ENCODE results near the gene PIK3R4. TPM values are rescaled to one million over a fixed set of nuclear protein-coding genes. Genes with fewer than 3 reads are reported as not detected.

PIK3R4 gene
- 10 to 100 TPM; 29.0 to 30.8 TPM for total RNA-seq

DNA sequence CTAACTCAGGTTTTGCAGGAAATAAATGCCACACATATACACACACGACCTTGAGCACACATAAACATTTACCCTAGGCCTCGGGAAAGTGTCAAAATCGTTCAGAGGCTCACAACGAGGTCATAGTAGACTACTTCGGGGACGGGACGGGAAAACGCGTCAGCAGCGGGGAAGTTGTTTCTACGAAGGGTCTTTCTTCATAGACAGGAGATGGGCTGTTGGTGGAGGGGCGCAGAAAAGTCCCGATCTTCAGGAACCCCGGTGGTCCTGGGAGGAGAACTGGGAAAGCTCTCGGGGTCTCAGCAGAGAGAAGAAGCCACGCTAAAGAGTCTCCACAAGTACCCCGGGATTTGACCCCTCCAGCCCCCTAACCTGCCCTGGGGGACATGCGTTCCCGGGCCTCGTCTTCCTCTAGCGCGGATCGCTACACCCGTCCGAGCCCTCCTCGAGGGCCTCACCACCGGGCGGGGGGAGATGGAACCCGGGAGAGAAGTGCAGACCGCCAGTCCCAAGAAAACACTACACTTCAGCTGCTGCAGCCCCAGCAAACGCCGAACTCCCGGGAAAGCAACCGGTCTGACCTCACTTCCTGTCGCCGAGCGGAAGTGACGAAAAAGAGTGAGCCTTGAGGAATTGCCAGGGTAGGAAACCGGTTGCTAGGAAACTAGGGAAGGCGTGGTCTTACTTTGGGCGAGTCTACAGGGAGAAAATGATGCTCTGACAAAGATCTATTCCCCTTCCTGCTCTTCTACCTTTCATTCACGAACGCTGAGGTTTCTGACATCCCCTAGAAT lies at the start of gene PIK3R4:
TSS of gene PIK3R4 (minus strand) at position 584 of the 794 bp plus-strand sequence. CDS start 1,611 bp downstream, outside the sequence.
- H3K4me3 Mint-ChIP-seq = peak within 1 kb of the TSS; percentile 91
- ATAC-seq = peak; percentile 91 to 96
- H3K27me3 Mint-ChIP-seq = no peaks in the 10 kb centered on the region
- peak; percentile 95 for DNase-seq (ENCODE audit: low spot score)
- peaks cover 8% of the 10 kb centered on the region for H3K36me3 Mint-ChIP-seq
- H3K27ac Mint-ChIP-seq = peak within 1 kb of the TSS in 1 of 2 donors; percentile 95
- H3K4me1 Mint-ChIP-seq (ENCODE audit: low read depth in 2 of 2) = peaks cover 34 to 36% of the 10 kb centered on the region in 2 donors
- H3K9me3 Mint-ChIP-seq = no peaks in the 10 kb centered on the region

DNA sequence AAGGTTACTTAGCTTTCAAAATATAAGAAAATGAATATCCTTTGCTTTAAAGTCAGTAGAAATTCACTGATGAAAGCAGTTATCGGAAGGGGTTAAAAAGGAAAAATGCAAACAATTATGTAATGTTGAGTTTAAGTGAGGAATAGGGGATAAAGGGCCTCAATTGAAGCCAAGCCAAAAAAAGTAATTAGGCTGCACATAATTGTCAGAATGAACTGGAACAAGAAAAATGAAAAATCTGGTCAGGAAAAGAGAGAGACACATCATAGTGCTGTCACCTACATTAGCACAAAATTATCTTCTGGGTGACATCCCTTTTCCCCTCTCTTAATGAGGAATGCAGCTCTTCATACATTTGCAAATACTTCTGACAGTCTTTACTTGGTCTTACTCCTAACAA lies 48.8 kb upstream of the PIK3R4 start:
- Mint-ChIP-seq H3K4me3 (no peak overlapping the region), H3K9me3 (no peaks in the 10 kb centered on the region), H3K27ac (no peak overlapping the region), H3K4me1 (ENCODE audit: low read depth in 2 of 2) (no peaks in the 10 kb centered on the region), H3K36me3 (no peaks in the 10 kb centered on the region), H3K27me3 (peaks cover 25 to 29% of the 10 kb centered on the region in 2 donors)
- no peak for ATAC-seq
- no peak for DNase-seq (ENCODE audit: low spot score)

DNA sequence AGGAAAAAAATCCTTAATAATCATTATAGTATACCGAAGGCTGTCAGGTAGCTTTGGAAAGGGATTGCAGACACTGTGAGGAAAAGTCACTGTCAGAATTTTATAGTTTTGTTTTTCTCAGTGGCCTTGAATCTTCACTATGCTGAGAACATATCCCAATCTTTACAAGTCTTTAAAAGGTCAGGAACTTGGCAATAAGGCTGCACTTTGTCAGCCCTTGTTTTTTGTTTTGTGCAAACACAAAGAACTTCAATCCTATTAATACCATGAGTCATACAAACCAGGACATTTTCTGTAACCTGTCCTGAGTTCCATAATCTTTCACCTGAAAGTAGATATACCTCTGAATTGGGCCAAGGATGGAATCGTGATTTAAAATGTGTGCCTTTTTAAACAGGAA lies 45.6 kb upstream of the PIK3R4 start:
- Mint-ChIP-seq H3K36me3 (no peaks in the 10 kb centered on the region), H3K9me3 (no peaks in the 10 kb centered on the region), H3K4me1 (ENCODE audit: low read depth in 2 of 2) (peaks cover 0 to 3% of the 10 kb centered on the region in 2 donors), H3K27me3 (peaks cover 15 to 22% of the 10 kb centered on the region in 2 donors), H3K4me3 (no peak overlapping the region), H3K27ac (no peak overlapping the region)
- no peak for DNase-seq (ENCODE audit: low spot score)
- ATAC-seq = no peak

DNA sequence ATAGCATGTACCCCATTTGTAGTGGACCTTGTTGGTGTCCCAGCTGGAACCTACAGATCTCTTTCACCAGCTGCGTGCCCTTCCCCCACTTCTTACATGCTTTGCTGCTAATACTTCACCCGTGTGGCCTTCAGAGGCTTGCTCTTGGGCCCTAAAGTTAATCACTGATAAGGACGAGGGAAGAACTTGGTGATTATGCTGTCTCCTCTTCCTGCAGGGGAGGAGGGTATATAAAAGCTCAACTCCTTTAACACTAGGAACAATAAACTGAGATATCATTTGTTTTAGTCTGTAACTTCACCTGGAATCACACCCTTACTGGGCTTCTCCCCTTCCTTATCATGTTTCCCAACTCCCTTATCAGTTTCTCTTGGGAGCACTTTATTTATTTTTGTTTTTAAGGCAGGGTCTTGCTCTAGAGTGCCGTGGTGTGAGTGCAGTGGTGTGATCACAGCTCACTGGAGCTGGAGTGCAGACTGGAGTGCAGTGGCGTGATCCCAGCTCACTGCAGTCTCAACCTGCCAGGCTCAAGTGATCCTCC lies 43.2 kb upstream of the PIK3R4 start:
- Mint-ChIP-seq H3K4me3 (no peak overlapping the region), H3K27ac (no peak overlapping the region), H3K9me3 (no peaks in the 10 kb centered on the region), H3K4me1 (ENCODE audit: low read depth in 2 of 2) (peaks cover 0 to 3% of the 10 kb centered on the region in 2 donors), H3K36me3 (no peaks in the 10 kb centered on the region), H3K27me3 (peaks cover 17 to 23% of the 10 kb centered on the region in 2 donors)
- ATAC-seq (no peak), DNase-seq (ENCODE audit: low spot score) (no peak)

DNA sequence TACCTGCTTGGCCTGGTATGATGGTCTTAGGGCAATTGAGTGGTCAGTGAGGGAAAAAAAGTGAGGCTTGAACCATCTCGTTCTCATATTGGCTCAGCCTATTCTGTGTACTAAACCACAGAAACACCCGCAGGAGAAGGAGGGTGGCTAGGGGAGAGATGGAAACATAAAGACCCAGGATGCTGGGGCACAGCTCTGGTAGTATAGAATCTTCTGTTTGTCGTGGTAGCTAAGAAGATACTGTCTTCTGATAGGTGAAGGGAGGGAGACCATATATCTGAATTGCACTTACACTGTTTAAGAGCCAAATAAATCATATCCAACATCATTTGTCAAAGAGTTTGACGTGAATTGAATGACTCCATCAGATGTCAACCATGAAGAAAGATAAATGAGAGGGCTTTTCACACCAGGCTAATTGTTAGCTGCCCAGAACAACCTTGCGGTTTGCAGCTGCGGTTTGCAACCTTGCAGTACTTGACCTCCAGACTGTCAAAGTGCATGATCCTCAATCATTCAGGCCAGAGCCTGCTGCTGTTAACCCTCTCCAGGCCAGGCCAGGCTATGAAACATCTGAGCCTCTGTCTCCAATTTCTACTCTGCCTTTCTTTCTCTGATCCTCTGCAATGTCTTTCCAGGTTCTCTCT lies 40.9 kb upstream of the PIK3R4 start:
- no peak for ATAC-seq
- H3K4me1 Mint-ChIP-seq (ENCODE audit: low read depth in 2 of 2) = peaks cover 0 to 3% of the 10 kb centered on the region in 2 donors
- no peaks in the 10 kb centered on the region for H3K9me3 Mint-ChIP-seq
- H3K27ac Mint-ChIP-seq = no peak overlapping the region
- H3K36me3 Mint-ChIP-seq = no peaks in the 10 kb centered on the region
- DNase-seq (ENCODE audit: low spot score) = no peak
- peaks cover 10 to 23% of the 10 kb centered on the region in 2 donors for H3K27me3 Mint-ChIP-seq
- H3K4me3 Mint-ChIP-seq = no peak overlapping the region

DNA sequence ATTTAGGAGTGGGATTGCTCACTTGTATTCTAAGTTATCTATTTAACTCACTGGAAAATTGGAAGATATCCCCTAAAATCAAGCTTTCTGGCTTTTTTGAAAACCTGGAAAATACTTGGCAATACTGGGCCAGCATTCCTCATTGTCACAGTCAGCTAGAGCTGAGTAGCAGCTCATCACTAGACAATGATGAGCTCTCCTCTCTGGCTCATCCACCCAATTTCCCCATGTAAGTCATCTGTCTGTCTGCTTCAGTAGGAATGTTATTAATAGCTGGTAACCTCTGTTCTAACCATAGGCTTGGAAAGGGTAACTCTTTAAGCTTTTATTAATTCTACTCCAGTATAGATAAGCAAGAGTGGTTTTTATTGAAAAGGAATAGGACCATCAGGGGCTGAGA lies 39.7 kb upstream of the PIK3R4 start:
- no peak for ATAC-seq
- no peak overlapping the region for H3K27ac Mint-ChIP-seq
- peaks cover 5 to 15% of the 10 kb centered on the region in 2 donors for H3K27me3 Mint-ChIP-seq
- no peaks in the 10 kb centered on the region for H3K36me3 Mint-ChIP-seq
- H3K9me3 Mint-ChIP-seq = no peaks in the 10 kb centered on the region
- H3K4me1 Mint-ChIP-seq (ENCODE audit: low read depth in 2 of 2) = peaks cover 0 to 3% of the 10 kb centered on the region in 2 donors
- no peak overlapping the region for H3K4me3 Mint-ChIP-seq
- DNase-seq (ENCODE audit: low spot score) = no peak

DNA sequence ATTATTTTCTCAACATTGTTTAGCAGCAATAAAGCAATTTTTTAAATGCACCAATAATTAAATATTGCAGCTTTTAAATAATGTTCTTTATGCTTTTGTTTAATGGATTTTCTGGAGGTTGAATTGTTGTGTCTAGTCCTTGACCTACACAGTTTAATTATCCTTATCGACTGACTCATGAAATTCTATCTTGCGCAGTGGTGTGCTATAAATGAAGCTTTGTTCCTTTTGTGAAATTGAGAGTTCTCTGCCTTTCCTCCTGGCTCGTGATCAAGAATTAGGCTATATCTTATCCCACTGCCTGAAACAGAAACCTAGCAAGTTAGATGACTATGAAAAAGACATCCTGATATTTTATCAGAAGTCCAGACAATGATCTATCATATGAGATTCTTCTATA lies 37.0 kb upstream of the PIK3R4 start:
- Mint-ChIP-seq H3K9me3 (no peaks in the 10 kb centered on the region), H3K4me1 (ENCODE audit: low read depth in 2 of 2) (peaks cover 0 to 3% of the 10 kb centered on the region in 2 donors), H3K27ac (no peak overlapping the region), H3K4me3 (no peak overlapping the region), H3K36me3 (no peaks in the 10 kb centered on the region), H3K27me3 (peaks cover 4 to 15% of the 10 kb centered on the region in 2 donors)
- ATAC-seq (no peak), DNase-seq (ENCODE audit: low spot score) (no peak)

DNA sequence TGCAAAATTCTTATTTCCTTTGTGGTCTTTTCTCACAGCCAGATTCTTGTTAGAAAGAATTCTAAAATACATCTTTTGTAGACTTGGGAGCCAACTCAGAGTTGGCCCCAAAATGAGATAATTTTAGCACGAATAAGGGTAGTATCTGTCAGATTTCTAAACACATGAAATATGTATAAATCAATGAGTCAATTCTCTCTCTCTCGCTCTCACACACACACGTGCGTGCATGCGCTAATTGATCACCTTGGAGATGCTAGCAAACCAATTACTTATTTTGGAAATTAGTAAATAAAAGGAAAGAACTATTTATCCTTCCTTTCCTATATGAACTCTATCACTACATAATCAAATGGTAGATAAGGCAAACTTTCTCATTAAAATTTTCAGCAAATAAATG lies 32.9 kb upstream of the PIK3R4 start:
- no peaks in the 10 kb centered on the region for H3K9me3 Mint-ChIP-seq
- no peak for ATAC-seq
- no peaks in the 10 kb centered on the region for H3K4me1 Mint-ChIP-seq (ENCODE audit: low read depth in 2 of 2)

DNA sequence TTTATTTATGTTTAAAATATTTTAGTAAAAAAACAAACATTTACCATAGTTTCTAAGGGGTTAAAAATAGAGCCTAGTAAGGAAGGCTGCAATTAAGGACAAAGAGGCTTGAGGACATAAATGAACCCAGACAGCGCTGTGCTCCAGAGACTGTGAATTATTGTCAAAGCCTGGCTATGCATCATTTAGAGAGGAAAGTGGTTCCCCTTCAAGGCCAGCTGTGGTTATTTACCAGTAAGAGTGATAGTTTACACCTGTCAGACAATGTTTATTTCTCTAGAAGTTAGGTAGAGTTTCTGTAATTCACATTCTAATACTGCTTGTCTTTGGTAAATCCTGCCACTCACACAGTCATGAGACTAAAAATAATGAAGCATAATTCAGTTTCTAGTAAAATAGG lies 32.4 kb upstream of the PIK3R4 start:
- H3K4me3 Mint-ChIP-seq = no peak overlapping the region
- H3K27me3 Mint-ChIP-seq = peaks cover 9 to 29% of the 10 kb centered on the region in 2 donors
- no peak for DNase-seq (ENCODE audit: low spot score)
- no peaks in the 10 kb centered on the region for H3K4me1 Mint-ChIP-seq (ENCODE audit: low read depth in 2 of 2)
- ATAC-seq = peak in 1 of 2 donors; percentile 43
- H3K27ac Mint-ChIP-seq = no peak overlapping the region
- H3K9me3 Mint-ChIP-seq = no peaks in the 10 kb centered on the region
- no peaks in the 10 kb centered on the region for H3K36me3 Mint-ChIP-seq

More for the DNA sequence above, 32.9 kb upstream of the PIK3R4 start:
- Mint-ChIP-seq H3K36me3 (no peaks in the 10 kb centered on the region), H3K27ac (no peak overlapping the region), H3K4me3 (no peak overlapping the region), H3K27me3 (peaks cover 9 to 29% of the 10 kb centered on the region in 2 donors)
- no peak for DNase-seq (ENCODE audit: low spot score)

DNA sequence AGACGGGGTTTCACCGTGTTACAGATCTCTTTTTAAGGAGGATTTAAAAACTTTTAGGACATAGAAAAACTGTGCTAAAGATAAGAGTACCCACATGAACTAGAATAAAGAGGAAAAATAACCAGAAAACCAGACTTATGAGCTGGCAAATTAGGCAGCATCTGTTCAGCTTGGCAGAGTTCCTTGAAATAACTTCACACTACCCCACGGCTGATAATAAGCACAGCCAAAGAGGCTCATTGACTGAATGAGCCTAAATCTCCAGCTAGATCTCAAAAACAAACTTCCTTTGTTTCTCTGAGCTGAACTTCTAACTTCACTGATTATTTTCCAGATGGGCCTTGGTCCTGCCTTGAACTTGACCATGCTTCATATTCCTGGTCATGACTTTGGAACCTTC lies 26.7 kb upstream of the PIK3R4 start:
- H3K4me3 Mint-ChIP-seq = no peak overlapping the region
- H3K27ac Mint-ChIP-seq = no peak overlapping the region
- DNase-seq (ENCODE audit: low spot score) (no peak), ATAC-seq (no peak)
- no peaks in the 10 kb centered on the region for H3K36me3 Mint-ChIP-seq
- no peaks in the 10 kb centered on the region for H3K9me3 Mint-ChIP-seq
- peaks cover 19 to 40% of the 10 kb centered on the region in 2 donors for H3K27me3 Mint-ChIP-seq
- no peaks in the 10 kb centered on the region for H3K4me1 Mint-ChIP-seq (ENCODE audit: low read depth in 2 of 2)

DNA sequence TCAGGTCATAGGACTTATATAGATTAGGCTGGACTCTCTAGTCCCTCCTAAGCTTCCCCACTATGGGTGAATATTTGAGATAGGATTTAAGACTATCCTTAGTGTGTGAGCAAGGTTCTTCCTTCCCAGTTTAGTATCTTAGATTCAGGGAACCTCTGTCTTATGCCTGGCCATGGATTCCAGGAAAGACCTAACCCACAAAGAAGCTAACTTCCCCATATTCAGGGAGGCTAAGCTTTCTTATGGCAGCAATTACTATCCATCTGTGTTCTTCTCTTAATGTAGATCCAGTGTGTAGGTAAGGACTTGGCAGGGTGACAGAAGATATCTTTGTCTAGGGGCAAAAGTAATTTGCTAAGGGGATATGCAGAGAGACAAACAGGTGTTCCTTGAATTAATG lies 25.5 kb upstream of the PIK3R4 start:
- no peaks in the 10 kb centered on the region for H3K4me1 Mint-ChIP-seq (ENCODE audit: low read depth in 2 of 2)
- H3K27ac Mint-ChIP-seq = no peak overlapping the region
- no peaks in the 10 kb centered on the region for H3K36me3 Mint-ChIP-seq
- DNase-seq (ENCODE audit: low spot score) (no peak), ATAC-seq (peak in 1 of 2 donors; percentile 28)
- H3K9me3 Mint-ChIP-seq = no peaks in the 10 kb centered on the region
- no peak overlapping the region for H3K4me3 Mint-ChIP-seq
- peaks cover 18 to 39% of the 10 kb centered on the region in 2 donors for H3K27me3 Mint-ChIP-seq

DNA sequence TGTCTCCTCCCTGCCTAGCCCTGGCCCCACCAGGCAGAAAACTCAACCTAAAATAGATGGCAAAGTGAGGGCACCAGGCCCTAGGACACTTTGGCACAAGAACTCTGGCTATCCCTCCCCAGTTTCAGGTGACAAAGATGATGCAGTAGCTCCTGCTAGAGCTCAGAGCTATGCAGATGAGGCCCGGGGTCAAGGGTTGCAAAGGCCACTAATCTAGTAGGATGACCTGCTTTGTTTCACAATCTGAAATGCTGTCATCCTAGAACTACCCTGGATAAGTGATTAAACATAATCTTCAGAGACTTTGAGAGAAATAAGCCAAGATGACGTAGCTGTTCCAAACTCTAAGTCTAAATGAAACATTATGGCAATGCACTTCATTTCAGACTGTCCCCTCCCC lies 24.0 kb upstream of the PIK3R4 start:
- Mint-ChIP-seq H3K9me3 (no peaks in the 10 kb centered on the region), H3K27me3 (peaks cover 27 to 42% of the 10 kb centered on the region in 2 donors), H3K27ac (no peak overlapping the region), H3K4me3 (no peak overlapping the region), H3K36me3 (no peaks in the 10 kb centered on the region), H3K4me1 (ENCODE audit: low read depth in 2 of 2) (no peaks in the 10 kb centered on the region)
- DNase-seq (ENCODE audit: low spot score) (no peak), ATAC-seq (no peak)

DNA sequence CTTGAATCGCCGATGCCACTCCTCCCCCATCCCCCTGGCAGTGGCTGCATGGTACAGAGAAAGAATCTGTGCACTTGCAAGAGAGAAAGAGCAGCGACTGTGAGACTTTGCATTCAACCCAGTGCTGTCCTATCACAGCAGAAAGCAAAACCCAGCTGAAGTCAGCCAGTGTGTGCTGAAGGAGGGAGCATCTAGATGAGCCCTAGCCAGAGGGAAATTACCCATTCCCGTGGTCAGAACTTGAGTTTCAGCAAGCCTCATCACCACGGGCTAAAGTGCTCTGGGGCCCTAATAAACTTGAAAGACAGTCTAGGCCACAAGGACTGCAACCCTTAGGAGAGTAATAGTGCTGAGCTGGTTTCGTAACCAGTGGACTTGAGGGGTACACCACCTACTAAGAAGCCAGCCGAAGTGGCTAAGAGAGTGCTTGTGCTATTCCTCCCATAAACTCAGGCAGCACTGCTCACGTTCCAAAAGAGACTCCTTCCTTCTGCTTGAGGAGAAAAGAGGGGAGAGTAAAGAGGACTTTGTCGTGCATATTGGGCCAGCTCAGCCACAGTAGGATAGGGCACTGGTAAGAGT lies 15.2 kb upstream of the PIK3R4 start:
- no peak for ATAC-seq
- Mint-ChIP-seq H3K9me3 (no peaks in the 10 kb centered on the region), H3K4me3 (no peak overlapping the region), H3K27ac (no peak overlapping the region), H3K36me3 (no peaks in the 10 kb centered on the region), H3K4me1 (ENCODE audit: low read depth in 2 of 2) (peaks cover 3 to 6% of the 10 kb centered on the region in 2 donors), H3K27me3 (peaks cover 23 to 31% of the 10 kb centered on the region in 2 donors)
- no peak for DNase-seq (ENCODE audit: low spot score)

DNA sequence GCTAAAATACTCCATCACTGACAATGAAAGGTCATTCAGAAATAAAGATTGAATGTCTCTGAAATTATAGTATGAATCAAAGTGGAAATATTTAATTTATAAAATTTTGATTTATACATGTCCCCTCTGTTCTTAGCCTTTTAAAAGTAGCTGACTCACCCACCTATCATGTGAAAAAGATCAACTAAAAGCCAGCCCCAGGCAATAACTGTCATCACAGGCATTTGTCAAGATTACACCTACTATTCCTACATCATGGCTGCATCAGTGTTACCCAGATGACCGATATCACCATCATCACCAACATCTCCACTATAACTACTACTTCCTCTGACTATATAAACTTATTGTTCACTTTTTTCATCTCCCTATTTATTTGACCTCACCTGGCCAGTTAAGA lies 14.3 kb upstream of the PIK3R4 start:
- Mint-ChIP-seq H3K36me3 (no peaks in the 10 kb centered on the region), H3K9me3 (no peaks in the 10 kb centered on the region), H3K27me3 (peaks cover 16 to 22% of the 10 kb centered on the region in 2 donors), H3K4me3 (no peak overlapping the region), H3K4me1 (ENCODE audit: low read depth in 2 of 2) (peaks cover 3 to 6% of the 10 kb centered on the region in 2 donors), H3K27ac (no peak overlapping the region)
- ATAC-seq = no peak
- no peak for DNase-seq (ENCODE audit: low spot score)
